ENCODE results near the gene ZNF576.
A peak's percentile ranks its signal among the peaks of the same experiment; 100 is the strongest.

Gene ZNF576

DNA sequence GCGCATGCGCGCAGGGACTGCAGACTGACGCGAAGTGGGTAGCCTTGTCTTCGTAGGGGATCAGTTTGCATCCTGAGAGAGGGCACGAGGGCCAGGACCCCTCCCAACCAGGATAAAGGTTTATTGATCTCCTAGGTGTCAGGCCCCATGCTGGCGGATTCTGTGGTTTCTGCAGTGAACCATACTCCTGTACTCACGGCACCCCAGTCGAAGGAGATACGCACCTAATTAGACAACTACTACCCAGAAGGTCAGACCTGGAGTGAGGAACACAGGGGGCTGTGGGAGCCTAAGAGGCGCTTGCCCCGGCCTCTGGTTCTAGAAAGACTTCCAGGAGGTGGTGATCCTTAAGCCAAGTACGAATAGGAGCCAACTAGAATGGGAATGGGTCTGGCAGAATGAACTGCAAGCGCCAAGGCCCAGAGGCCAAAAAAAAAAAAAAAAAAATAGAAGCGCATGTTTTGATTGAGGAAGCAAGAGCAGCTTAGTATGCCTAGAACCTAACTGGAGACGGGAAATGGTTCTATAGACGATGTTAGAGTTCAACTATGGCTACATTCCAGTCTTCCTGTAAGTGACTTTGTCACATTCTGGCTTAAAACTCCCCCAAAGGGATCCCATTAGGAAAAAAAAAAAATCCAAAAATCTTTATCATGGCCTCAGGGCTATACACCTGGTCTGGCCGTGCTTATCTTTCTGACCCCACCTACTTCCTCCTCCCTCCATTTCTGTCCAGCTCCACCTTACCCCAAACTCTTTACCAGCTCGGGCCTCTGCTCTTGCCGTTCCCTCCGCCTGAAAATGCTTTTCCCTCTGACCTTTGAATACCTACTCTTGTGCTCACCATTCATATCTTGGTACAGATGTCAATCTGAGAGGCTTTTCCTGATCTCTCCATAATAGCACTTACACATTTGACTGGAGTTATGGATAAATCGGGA lies 23.9 kb downstream of the ZNF576 start:
- no peak overlapping the region for H2BK15ac ChIP-seq (replicated peaks; ENCODE audit: low read depth)
- peak overlapping the region; percentile 59 for H3K9ac ChIP-seq (ENCODE audit: low read length)
- WGBS (ENCODE audit: extremely low coverage, insufficient coverage, low lambda C conversion rate), result no CpG with 5 or more reads among the region's 23 CpGs
- no peak overlapping the region for H2BK5ac ChIP-seq (ENCODE audit: low read length)
- no peak overlapping the region for H2AK5ac ChIP-seq (ENCODE audit: low read length)
- H3K36me3 ChIP-seq (ENCODE audit: control insufficient read depth, insufficient read depth, low read length), result no peaks in the 10 kb centered on the region
- no peaks in the 10 kb centered on the region for H3K79me2 ChIP-seq (ENCODE audit: control insufficient read depth, insufficient read depth, low read length)
- H3K27me3 ChIP-seq (ENCODE audit: insufficient read depth, low read length, poor library complexity), result no peaks in the 10 kb centered on the region
- H2BK120ac ChIP-seq (ENCODE audit: low read depth, low read length), result no peak overlapping the region
- DNase-seq, result no peak
- H3K27ac ChIP-seq (ENCODE audit: low read depth, low read length), result peak overlapping the region; percentile 14
- no peak overlapping the region for H4K8ac ChIP-seq (ENCODE audit: low read depth, low read length)
- H3K4me2 ChIP-seq (ENCODE audit: low read length), result peak overlapping the region; percentile 44
- no peak overlapping the region for H3K4me3 ChIP-seq (ENCODE audit: low read length)
- no peaks in the 10 kb centered on the region for H3K79me1 ChIP-seq (ENCODE audit: low read length)
- no peak overlapping the region for H3K23ac ChIP-seq (ENCODE audit: low read length)
- H4K5ac ChIP-seq (ENCODE audit: low read length), result no peak overlapping the region
- H3K18ac ChIP-seq (ENCODE audit: low read length), result peak overlapping the region; percentile 44
- H3K4me1 ChIP-seq (ENCODE audit: control insufficient read depth, low read depth, low read length), result no peaks in the 10 kb centered on the region
- peak overlapping the region; percentile 78 for H3K56ac ChIP-seq (ENCODE audit: low read length)
- H3K4ac ChIP-seq (ENCODE audit: low read depth, low read length), result peak overlapping the region; percentile 66

DNA sequence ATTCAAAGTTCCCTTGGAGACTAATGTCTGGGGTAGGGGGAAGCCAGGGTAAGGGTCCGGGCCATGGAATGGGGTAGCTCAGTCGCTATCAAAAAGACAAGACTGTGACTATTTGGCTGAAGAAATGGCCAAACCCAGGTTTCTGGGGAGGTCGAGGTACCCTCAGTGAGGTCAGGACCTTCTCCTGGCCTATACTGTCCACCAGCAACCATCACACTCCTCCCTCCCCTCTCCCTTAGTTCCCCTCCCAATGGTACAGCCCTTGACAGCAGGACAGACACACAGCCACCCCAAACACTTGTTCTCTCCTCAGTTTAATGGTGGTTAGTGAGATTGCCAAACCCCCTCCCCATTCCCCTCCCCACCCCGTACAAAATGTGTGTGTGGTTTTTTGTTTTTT lies 25.7 kb downstream of the ZNF576 start:
- WGBS (ENCODE audit: extremely low coverage, insufficient coverage, low lambda C conversion rate), result no CpG with 5 or more reads among the region's 4 CpGs

DNA sequence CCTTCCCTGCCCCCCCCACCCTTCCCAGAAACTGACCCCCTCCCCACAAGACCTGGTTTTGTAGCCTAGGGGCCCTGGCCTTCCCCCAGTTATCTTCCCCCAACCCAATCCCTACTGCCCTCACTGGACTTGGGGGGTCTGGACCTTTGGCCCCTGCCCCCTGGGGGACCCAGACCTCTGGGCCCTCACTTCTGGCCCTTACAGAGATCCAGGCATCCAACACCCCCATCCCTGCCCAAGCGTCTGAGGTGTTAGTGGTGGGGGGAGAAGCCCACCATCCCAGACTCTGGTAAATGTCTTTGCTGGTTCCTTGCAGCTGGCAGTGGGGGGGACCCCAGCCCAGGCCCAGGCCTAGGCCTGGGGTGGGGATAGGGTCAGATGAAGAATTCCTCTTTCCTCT lies 26.6 kb downstream of the ZNF576 start:
- H3K9ac ChIP-seq (ENCODE audit: low read length), result no peak overlapping the region
- no peak overlapping the region for H4K8ac ChIP-seq (ENCODE audit: low read depth, low read length)
- no peak overlapping the region for H3K4ac ChIP-seq (ENCODE audit: low read depth, low read length)
- H2BK5ac ChIP-seq (ENCODE audit: low read length), result no peak overlapping the region
- no peak overlapping the region for H4K5ac ChIP-seq (ENCODE audit: low read length)
- H3K36me3 ChIP-seq (ENCODE audit: control insufficient read depth, insufficient read depth, low read length), result no peaks in the 10 kb centered on the region
- H3K4me2 ChIP-seq (ENCODE audit: low read length), result no peak overlapping the region
- H3K79me2 ChIP-seq (ENCODE audit: control insufficient read depth, insufficient read depth, low read length), result no peaks in the 10 kb centered on the region
- H2BK15ac ChIP-seq (replicated peaks; ENCODE audit: low read depth), result no peak overlapping the region
- DNase-seq, result no peak
- H3K27me3 ChIP-seq (ENCODE audit: insufficient read depth, low read length, poor library complexity), result no peaks in the 10 kb centered on the region
- no peak overlapping the region for H2AK5ac ChIP-seq (ENCODE audit: low read length)
- H2BK120ac ChIP-seq (ENCODE audit: low read depth, low read length), result no peak overlapping the region
- H3K23ac ChIP-seq (ENCODE audit: low read length), result no peak overlapping the region
- no peak overlapping the region for H3K4me3 ChIP-seq (ENCODE audit: low read length)
- no peak overlapping the region for H3K27ac ChIP-seq (ENCODE audit: low read depth, low read length)
- H3K79me1 ChIP-seq (ENCODE audit: low read length), result no peaks in the 10 kb centered on the region
- no peak overlapping the region for H3K56ac ChIP-seq (ENCODE audit: low read length)
- no peaks in the 10 kb centered on the region for H3K4me1 ChIP-seq (ENCODE audit: control insufficient read depth, low read depth, low read length)
- WGBS (ENCODE audit: extremely low coverage, insufficient coverage, low lambda C conversion rate), result no CpG with 5 or more reads among the region's 1 CpG
- H3K18ac ChIP-seq (ENCODE audit: low read length), result no peak overlapping the region

More for the DNA sequence above, 25.7 kb downstream of the ZNF576 start:
- Histone ChIP-seq H3K4me1 (ENCODE audit: control insufficient read depth, low read depth, low read length) (no peaks in the 10 kb centered on the region), H2BK5ac (ENCODE audit: low read length) (no peak overlapping the region), H3K27ac (ENCODE audit: low read depth, low read length) (no peak overlapping the region), H3K36me3 (ENCODE audit: control insufficient read depth, insufficient read depth, low read length) (no peaks in the 10 kb centered on the region), H3K27me3 (ENCODE audit: insufficient read depth, low read length, poor library complexity) (no peaks in the 10 kb centered on the region), H2BK120ac (ENCODE audit: low read depth, low read length) (no peak overlapping the region), H4K8ac (ENCODE audit: low read depth, low read length) (no peak overlapping the region), H3K4ac (ENCODE audit: low read depth, low read length) (no peak overlapping the region), H3K9ac (ENCODE audit: low read length) (no peak overlapping the region), H2BK15ac (replicated peaks; ENCODE audit: low read depth) (no peak overlapping the region), H3K4me3 (ENCODE audit: low read length) (no peak overlapping the region), H3K4me2 (ENCODE audit: low read length) (no peak overlapping the region), H3K79me1 (ENCODE audit: low read length) (no peaks in the 10 kb centered on the region), H3K23ac (ENCODE audit: low read length) (no peak overlapping the region), H3K18ac (ENCODE audit: low read length) (no peak overlapping the region), H3K79me2 (ENCODE audit: control insufficient read depth, insufficient read depth, low read length) (no peaks in the 10 kb centered on the region), H3K56ac (ENCODE audit: low read length) (no peak overlapping the region), H2AK5ac (ENCODE audit: low read length) (no peak overlapping the region), H4K5ac (ENCODE audit: low read length) (no peak overlapping the region)
- DNase-seq, result no peak

DNA sequence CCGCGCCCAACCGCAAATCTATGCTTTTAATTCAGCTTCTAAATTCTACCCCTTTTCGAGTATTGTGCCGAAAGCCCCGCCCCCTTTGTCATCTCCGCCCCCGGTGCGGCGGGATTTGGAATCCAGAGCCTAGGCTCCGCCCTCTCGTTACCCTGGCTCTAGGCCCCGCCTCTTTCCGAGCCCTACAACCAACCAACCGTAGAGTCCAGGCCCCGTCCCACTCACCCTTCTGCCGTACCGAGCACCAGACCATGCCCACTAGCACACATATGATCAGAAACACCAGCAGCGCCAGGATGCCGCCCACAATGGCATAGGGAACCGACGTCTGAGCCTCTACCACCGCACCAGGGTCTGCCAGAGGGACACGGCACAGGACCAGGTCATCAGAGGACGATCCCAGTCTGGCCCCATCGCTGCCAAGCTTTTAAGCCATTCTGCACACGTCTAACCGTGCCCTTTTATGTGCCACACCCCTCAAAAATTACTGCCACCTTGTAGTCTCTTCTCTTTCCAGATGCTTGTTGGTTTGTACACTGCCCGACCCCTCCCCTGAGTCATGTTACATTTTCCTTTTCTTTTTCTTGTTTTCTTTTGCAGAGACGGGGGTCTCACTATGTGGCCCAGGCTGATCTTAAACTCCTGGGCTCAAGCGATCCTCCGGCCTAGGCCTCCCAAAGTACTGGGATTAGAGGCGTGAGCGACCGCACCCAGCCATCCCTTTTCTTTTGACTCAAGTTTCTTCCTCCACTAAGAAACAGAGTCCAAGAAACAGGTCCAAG lies 27.7 kb downstream of the ZNF576 start:
- no peak overlapping the region for H3K4me3 ChIP-seq (ENCODE audit: low read length)
- no peak overlapping the region for H3K56ac ChIP-seq (ENCODE audit: low read length)
- no peak overlapping the region for H3K18ac ChIP-seq (ENCODE audit: low read length)
- WGBS (ENCODE audit: extremely low coverage, insufficient coverage, low lambda C conversion rate), result no CpG with 5 or more reads among the region's 35 CpGs
- H3K4me1 ChIP-seq (ENCODE audit: control insufficient read depth, low read depth, low read length), result no peaks in the 10 kb centered on the region
- peak; percentile 42 for DNase-seq
- no peaks in the 10 kb centered on the region for H3K79me1 ChIP-seq (ENCODE audit: low read length)
- no peaks in the 10 kb centered on the region for H3K79me2 ChIP-seq (ENCODE audit: control insufficient read depth, insufficient read depth, low read length)
- no peak overlapping the region for H3K23ac ChIP-seq (ENCODE audit: low read length)
- H4K8ac ChIP-seq (ENCODE audit: low read depth, low read length), result no peak overlapping the region
- H3K27ac ChIP-seq (ENCODE audit: low read depth, low read length), result no peak overlapping the region
- no peak overlapping the region for H4K5ac ChIP-seq (ENCODE audit: low read length)
- no peak overlapping the region for H2AK5ac ChIP-seq (ENCODE audit: low read length)
- H2BK120ac ChIP-seq (ENCODE audit: low read depth, low read length), result no peak overlapping the region
- H3K4me2 ChIP-seq (ENCODE audit: low read length), result no peak overlapping the region
- H3K27me3 ChIP-seq (ENCODE audit: insufficient read depth, low read length, poor library complexity), result no peaks in the 10 kb centered on the region
- H3K36me3 ChIP-seq (ENCODE audit: control insufficient read depth, insufficient read depth, low read length), result no peaks in the 10 kb centered on the region
- no peak overlapping the region for H2BK15ac ChIP-seq (replicated peaks; ENCODE audit: low read depth)
- H3K9ac ChIP-seq (ENCODE audit: low read length), result no peak overlapping the region
- no peak overlapping the region for H3K4ac ChIP-seq (ENCODE audit: low read depth, low read length)
- no peak overlapping the region for H2BK5ac ChIP-seq (ENCODE audit: low read length)

- DNase-seq, result peak; percentile 94
- Histone ChIP-seq H3K9ac (ENCODE audit: low read length) (no peak overlapping the region), H3K4me1 (ENCODE audit: control insufficient read depth, low read depth, low read length) (no peaks in the 10 kb centered on the region), H3K4me3 (ENCODE audit: low read length) (no peak overlapping the region), H2BK5ac (ENCODE audit: low read length) (no peak overlapping the region), H2BK15ac (replicated peaks; ENCODE audit: low read depth) (no peak overlapping the region), H3K79me2 (ENCODE audit: control insufficient read depth, insufficient read depth, low read length) (no peaks in the 10 kb centered on the region), H4K5ac (ENCODE audit: low read length) (no peak overlapping the region), H3K56ac (ENCODE audit: low read length) (peak overlapping the region; percentile 17), H3K4me2 (ENCODE audit: low read length) (no peak overlapping the region), H2AK5ac (ENCODE audit: low read length) (no peak overlapping the region), H3K27ac (ENCODE audit: low read depth, low read length) (no peak overlapping the region), H3K18ac (ENCODE audit: low read length) (no peak overlapping the region), H3K36me3 (ENCODE audit: control insufficient read depth, insufficient read depth, low read length) (no peaks in the 10 kb centered on the region), H3K27me3 (ENCODE audit: insufficient read depth, low read length, poor library complexity) (no peaks in the 10 kb centered on the region), H3K4ac (ENCODE audit: low read depth, low read length) (no peak overlapping the region), H4K8ac (ENCODE audit: low read depth, low read length) (no peak overlapping the region), H3K23ac (ENCODE audit: low read length) (no peak overlapping the region), H2BK120ac (ENCODE audit: low read depth, low read length) (no peak overlapping the region), H3K79me1 (ENCODE audit: low read length) (no peaks in the 10 kb centered on the region)
- WGBS (ENCODE audit: extremely low coverage, insufficient coverage, low lambda C conversion rate), result no CpG with 5 or more reads among the region's 30 CpGs
Measured at GRCh38 chr19:43624933-43625332, 28.5 kb downstream of the ZNF576 start.
